GM12878 (cell line): Measurements from ENCODE around the gene MALRD1. TPM values are rescaled to one million over a fixed set of nuclear protein-coding genes. Genes with fewer than 3 reads are reported as not detected.

ENCODE experiments used
- ATAC-seq: fragments of 200-7000 bp; cut with Tn5 transposase; 3 replicates; pipeline ENCODE4 v1.9.1; 2020; ENCODE audit warnings: mild to moderate bottlenecking, moderate library complexity
- BruUV-seq: library from RNA; stranded (reverse); fragments of 400-500 nt; replicated peaks from 2 replicates; lab custom pipeline; 2021; lab: Mats Ljungman, UMichigan
- CTCF ChIA-PET: fragments of 300-600 bp; sonication (Branson Sonifier 250); formaldehyde crosslinking; extraction: SDS; loops from one replicate; lab custom pipeline; 2021; ENCODE audit warnings: inconsistent platforms; lab: Yijun Ruan, JAX
- POLR2A ChIA-PET: fragments of 350-600 bp; formaldehyde crosslinking; extraction: SDS; loops from one replicate; lab custom pipeline; 2021; ENCODE audit warnings: inconsistent platforms; lab: Charles Lee
- RAD21 ChIA-PET: fragments of 300-600 bp; sonication (Branson Sonifier 250); formaldehyde crosslinking; loops from one replicate; lab custom pipeline; 2023; ENCODE audit warnings: antibody characterized with exemption; ENCODE audit not compliant: unreplicated experiment; lab: Charles Lee
- SMC1A ChIA-PET: fragments of 300-600 bp; sonication (Branson Sonifier 250); formaldehyde crosslinking; loops from one replicate; lab custom pipeline; 2023; ENCODE audit not compliant: unreplicated experiment, uncharacterized antibody; lab: Charles Lee
- DNase-seq: peaks from one replicate; pipeline ENCODE4 v3.0.0-alpha.2; 2011; ENCODE audit warnings: low read depth, low spot score
- FAIRE-seq: peaks from 3 replicates; lab custom pipeline; 2011; peaks lifted over from hg19 to GRCh38; lab: Jason Lieb, UNC
- H2AFZ ChIP-seq: 2 replicates; pipeline ENCODE4 v1.6.0; 2011; ENCODE audit warnings: low read depth, low read length, control low read depth; ENCODE audit not compliant: control insufficient read depth
- H3K27ac ChIP-seq: 2 replicates; pipeline ENCODE4 v1.5.1; 2011; ENCODE audit warnings: control low read depth; ENCODE audit not compliant: control insufficient read depth, insufficient read depth
- H3K27me3 ChIP-seq, 2 experiments: replicated peaks in 1 of 2; 2 replicates each; pipeline versions ENCODE4 v1.6.0 to v1.6.1; 2011; ENCODE audit warnings: low read length in 1 of 2; ENCODE audit not compliant: control insufficient read depth in 2 of 2, insufficient read depth in 2 of 2
- H3K36me3 ChIP-seq, 2 experiments: 2 replicates each; pipeline ENCODE4 v1.5.1; 2011; ENCODE audit warnings: low read length in 1 of 2; ENCODE audit not compliant: control insufficient read depth in 2 of 2, insufficient read depth in 2 of 2
- H3K4me1 ChIP-seq: 2 replicates; pipeline ENCODE4 v1.6.1; 2011; ENCODE audit warnings: mild to moderate bottlenecking, low read length, moderate library complexity, mixed read lengths; ENCODE audit not compliant: control insufficient read depth, insufficient read depth
- H3K4me2 ChIP-seq: 2 replicates; pipeline ENCODE4 v1.6.0; 2011; ENCODE audit warnings: control low read depth; ENCODE audit not compliant: control insufficient read depth, insufficient read depth
- H3K4me3 ChIP-seq: fragments of 200-600 bp; sonication (generic); 2 replicates; pipeline ENCODE4 v1.5.1; 2016
- H3K79me2 ChIP-seq: 2 replicates; pipeline ENCODE4 v1.6.0; 2011; ENCODE audit warnings: low read length; ENCODE audit not compliant: control insufficient read depth, insufficient read depth
- H3K9ac ChIP-seq: 2 replicates; pipeline ENCODE4 v1.8.0; 2011; ENCODE audit warnings: low read length, control low read depth, mixed read lengths; ENCODE audit not compliant: control insufficient read depth, insufficient read depth
- H3K9me3 ChIP-seq: replicated peaks from 3 replicates; pipeline ENCODE4 v1.5.1; 2011; ENCODE audit warnings: mild to moderate bottlenecking, low read length; ENCODE audit not compliant: control insufficient read depth, insufficient read depth
- H4K20me1 ChIP-seq: 2 replicates; pipeline ENCODE4 v1.6.0; 2011; ENCODE audit not compliant: control insufficient read depth, insufficient read depth
- CEBPB ChIP-seq, 2 experiments: fragments of 150-350 bp in 1 of 2; IDR thresholded peaks; 2 replicates each; pipeline ENCODE4 v1.6.1; 2012 to 2014; ENCODE audit warnings: low read depth in 2 of 2, low read length in 2 of 2, borderline replicate concordance in 1 of 2, inconsistent platforms in 1 of 2
- KLF5 ChIP-seq: fragments of 450-650 bp; IDR thresholded peaks from 2 replicates; pipeline ENCODE4 v1.6.1; 2014; ENCODE audit warnings: mild to moderate bottlenecking; ENCODE audit not compliant: partially characterized antibody
- NBN ChIP-seq: fragments of 450-650 bp; IDR thresholded peaks from 2 replicates; pipeline ENCODE4 v1.6.1; 2016
- NR2C1 ChIP-seq: fragments of 450-650 bp; IDR thresholded peaks from 2 replicates; pipeline ENCODE4 v1.6.1; 2017; ENCODE audit warnings: antibody characterized with exemption, mild to moderate bottlenecking, moderate library complexity
- PAX8 ChIP-seq: fragments of 450-650 bp; IDR thresholded peaks from 2 replicates; pipeline ENCODE4 v1.6.1; 2017; ENCODE audit warnings: mild to moderate bottlenecking, moderate library complexity
- POLR2AphosphoS5 ChIP-seq: IDR thresholded peaks from 2 replicates; pipeline ENCODE4 v1.6.1; 2011; ENCODE audit warnings: mild to moderate bottlenecking, low read length, inconsistent platforms
- RAD21 ChIP-seq: IDR thresholded peaks from 2 replicates; pipeline ENCODE4 v1.6.1; 2011; ENCODE audit warnings: mild to moderate bottlenecking, low read depth, low read length, moderate library complexity; ENCODE audit not compliant: insufficient read depth
- STAT3 ChIP-seq: IDR thresholded peaks from 2 replicates; pipeline ENCODE4 v1.6.1; 2011; ENCODE audit warnings: low read depth, low read length, improper control_type of control experiment
- SUPT20H ChIP-seq: IDR thresholded peaks from 2 replicates; pipeline ENCODE4 v1.6.1; 2011; ENCODE audit warnings: low read depth, mild to moderate bottlenecking, low read length, moderate library complexity, borderline replicate concordance; ENCODE audit not compliant: control insufficient read depth
- ZNF384 ChIP-seq: IDR thresholded peaks from 2 replicates; pipeline ENCODE4 v1.6.1; 2012; ENCODE audit warnings: low read depth, mild to moderate bottlenecking, low read length, improper control_type of control experiment, borderline replicate concordance
- WGBS: methylation state at CpG from one replicate; pipeline ENCODE4 v1.1.6; 2016; ENCODE audit warnings: low lambda C conversion rate; ENCODE audit not compliant: insufficient replicate concordance, insufficient coverage; ENCODE audit errors: missing lambda C conversion rate; 5-methylcytosine and 5-hydroxymethylcytosine counted together
- in situ Hi-C: fragments of 300-500 bp; cut with MboI; formaldehyde crosslinking; loops from 9 replicates; pipeline ENCODE4 v1.14.3; 2018; ENCODE audit warnings: mixed read lengths
- intact Hi-C: fragments of 100-400 bp; cut with micrococcal nuclease; formaldehyde crosslinking; loops from one replicate; pipeline ENCODE4 v1.14.2; 2022; ENCODE audit not compliant: unreplicated experiment
- polyA plus RNA-seq, 11 experiments: library from polyadenylated mRNA; depleted of rRNA in 4 of 11; unstranded in 6 of 11; stranded (reverse) in 5 of 11; fragments of >200 nt; fragmentation: Nextera tagmentation in 4 of 11; fragmentation: Illumina TruSeq in 1 of 11; extraction: Ambion mirVana in 4 of 11; extraction: Trizol in 1 of 11; gene quantifications; 1 replicate in 1 of 11; 2 replicates in 10 of 11; pipeline versions ENCODE4 v1.2.1 to v1.2.3, GENCODE V29; 2011 to 2016; ENCODE audit warnings: inconsistent platforms in 2 of 11, missing spikeins in 2 of 11, low read depth in 1 of 11
- total RNA-seq, 4 experiments: library from RNA; depleted of rRNA in 3 of 4; stranded (reverse); fragments of >200 nt in 3 of 4; fragmentation: Illumina TruSeq in 1 of 4; extraction: Trizol in 1 of 4; gene quantifications; 2 replicates each; pipeline versions ENCODE4 v1.2.1 to v1.2.3, GENCODE V29; 2013 to 2021
- TF ChIP-seq, protein P1 (sequence below): fragments of 450-650 bp; IDR thresholded peaks from 2 replicates; pipeline ENCODE4 v1.6.1; 2017; ENCODE audit warnings: mild to moderate bottlenecking, moderate library complexity
- TF ChIP-seq, protein P2 (sequence below): fragments of 150-350 bp; IDR thresholded peaks from 2 replicates; pipeline ENCODE4 v1.6.1; 2016; ENCODE audit warnings: low read depth, low read length

MALRD1 gene
- total and polyA plus RNA-seq, 10 of the 15 experiments (the other 5 are each of a cell fraction or from before 2014, with no cell fraction given), result 0.12 to 6.6 (median 0.26) TPM; not detected in 2

GRCh38 chr10:19158358-19158757, 109.8 kb downstream of the MALRD1 start:
- WGBS, result 0% methylated on average over 2 of the region's 2 CpGs
- SMC1A ChIA-PET, result interaction anchor here (0.8 to 2.6 kb wide), 7 partner anchors 9 to 100 kb away, joined by 3 to 12 read pairs (median 4); no protein-coding TSS in a partner anchor
- RAD21 ChIA-PET, result interaction anchor here (0.5 to 1.5 kb wide), 6 partner anchors 10 to 47 kb away, joined by 3 to 6 read pairs (median 3); no protein-coding TSS in a partner anchor
- no peaks in the 10 kb centered on the region for H3K79me2 ChIP-seq
- TF ChIP-seq, protein P1, sequence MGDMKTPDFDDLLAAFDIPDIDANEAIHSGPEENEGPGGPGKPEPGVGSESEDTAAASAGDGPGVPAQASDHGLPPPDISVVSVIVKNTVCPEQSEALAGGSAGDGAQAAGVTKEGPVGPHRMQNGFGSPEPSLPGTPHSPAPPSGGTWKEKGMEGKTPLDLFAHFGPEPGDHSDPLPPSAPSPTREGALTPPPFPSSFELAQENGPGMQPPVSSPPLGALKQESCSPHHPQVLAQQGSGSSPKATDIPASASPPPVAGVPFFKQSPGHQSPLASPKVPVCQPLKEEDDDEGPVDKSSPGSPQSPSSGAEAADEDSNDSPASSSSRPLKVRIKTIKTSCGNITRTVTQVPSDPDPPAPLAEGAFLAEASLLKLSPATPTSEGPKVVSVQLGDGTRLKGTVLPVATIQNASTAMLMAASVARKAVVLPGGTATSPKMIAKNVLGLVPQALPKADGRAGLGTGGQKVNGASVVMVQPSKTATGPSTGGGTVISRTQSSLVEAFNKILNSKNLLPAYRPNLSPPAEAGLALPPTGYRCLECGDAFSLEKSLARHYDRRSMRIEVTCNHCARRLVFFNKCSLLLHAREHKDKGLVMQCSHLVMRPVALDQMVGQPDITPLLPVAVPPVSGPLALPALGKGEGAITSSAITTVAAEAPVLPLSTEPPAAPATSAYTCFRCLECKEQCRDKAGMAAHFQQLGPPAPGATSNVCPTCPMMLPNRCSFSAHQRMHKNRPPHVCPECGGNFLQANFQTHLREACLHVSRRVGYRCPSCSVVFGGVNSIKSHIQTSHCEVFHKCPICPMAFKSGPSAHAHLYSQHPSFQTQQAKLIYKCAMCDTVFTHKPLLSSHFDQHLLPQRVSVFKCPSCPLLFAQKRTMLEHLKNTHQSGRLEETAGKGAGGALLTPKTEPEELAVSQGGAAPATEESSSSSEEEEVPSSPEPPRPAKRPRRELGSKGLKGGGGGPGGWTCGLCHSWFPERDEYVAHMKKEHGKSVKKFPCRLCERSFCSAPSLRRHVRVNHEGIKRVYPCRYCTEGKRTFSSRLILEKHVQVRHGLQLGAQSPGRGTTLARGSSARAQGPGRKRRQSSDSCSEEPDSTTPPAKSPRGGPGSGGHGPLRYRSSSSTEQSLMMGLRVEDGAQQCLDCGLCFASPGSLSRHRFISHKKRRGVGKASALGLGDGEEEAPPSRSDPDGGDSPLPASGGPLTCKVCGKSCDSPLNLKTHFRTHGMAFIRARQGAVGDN, result no peak
- TF ChIP-seq SUPT20H (no peak), STAT3 (no peak), NR2C1 (no peak), POLR2AphosphoS5 (no peak), RAD21 (no peak), PAX8 (no peak), CEBPB (IDR thresholded peaks at IDR 0.05; ENCODE audit: borderline replicate concordance in 1 of 2, low read depth in 2 of 2, low read length in 2 of 2) (no peak), ZNF384 (no peak), KLF5 (no peak), NBN (no peak)
- TF ChIP-seq, protein P2, sequence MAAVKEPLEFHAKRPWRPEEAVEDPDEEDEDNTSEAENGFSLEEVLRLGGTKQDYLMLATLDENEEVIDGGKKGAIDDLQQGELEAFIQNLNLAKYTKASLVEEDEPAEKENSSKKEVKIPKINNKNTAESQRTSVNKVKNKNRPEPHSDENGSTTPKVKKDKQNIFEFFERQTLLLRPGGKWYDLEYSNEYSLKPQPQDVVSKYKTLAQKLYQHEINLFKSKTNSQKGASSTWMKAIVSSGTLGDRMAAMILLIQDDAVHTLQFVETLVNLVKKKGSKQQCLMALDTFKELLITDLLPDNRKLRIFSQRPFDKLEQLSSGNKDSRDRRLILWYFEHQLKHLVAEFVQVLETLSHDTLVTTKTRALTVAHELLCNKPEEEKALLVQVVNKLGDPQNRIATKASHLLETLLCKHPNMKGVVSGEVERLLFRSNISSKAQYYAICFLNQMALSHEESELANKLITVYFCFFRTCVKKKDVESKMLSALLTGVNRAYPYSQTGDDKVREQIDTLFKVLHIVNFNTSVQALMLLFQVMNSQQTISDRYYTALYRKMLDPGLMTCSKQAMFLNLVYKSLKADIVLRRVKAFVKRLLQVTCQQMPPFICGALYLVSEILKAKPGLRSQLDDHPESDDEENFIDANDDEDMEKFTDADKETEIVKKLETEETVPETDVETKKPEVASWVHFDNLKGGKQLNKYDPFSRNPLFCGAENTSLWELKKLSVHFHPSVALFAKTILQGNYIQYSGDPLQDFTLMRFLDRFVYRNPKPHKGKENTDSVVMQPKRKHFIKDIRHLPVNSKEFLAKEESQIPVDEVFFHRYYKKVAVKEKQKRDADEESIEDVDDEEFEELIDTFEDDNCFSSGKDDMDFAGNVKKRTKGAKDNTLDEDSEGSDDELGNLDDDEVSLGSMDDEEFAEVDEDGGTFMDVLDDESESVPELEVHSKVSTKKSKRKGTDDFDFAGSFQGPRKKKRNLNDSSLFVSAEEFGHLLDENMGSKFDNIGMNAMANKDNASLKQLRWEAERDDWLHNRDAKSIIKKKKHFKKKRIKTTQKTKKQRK, result no peak
- no peaks in the 10 kb centered on the region for H3K4me1 ChIP-seq
- no peak overlapping the region for H3K27ac ChIP-seq
- FAIRE-seq (no peak), ATAC-seq (no peak), DNase-seq (no peak)
- H3K36me3 ChIP-seq, result no peaks in the 10 kb centered on the region
- no peak overlapping the region for H3K4me3 ChIP-seq
- no TSS peak for BruUV-seq
- CTCF ChIA-PET, result interaction anchor here (1.0 to 1.5 kb wide), 5 partner anchors 9 to 29 kb away, joined by 3 to 4 read pairs (median 3); no protein-coding TSS in a partner anchor
- no peaks in the 10 kb centered on the region for H3K27me3 ChIP-seq
- no peaks in the 10 kb centered on the region for H4K20me1 ChIP-seq
- H3K9me3 ChIP-seq, result no peaks in the 10 kb centered on the region
- intact Hi-C loops (no loop called here), in situ Hi-C loops (no loop called here)
- H3K9ac ChIP-seq, result no peak overlapping the region
- no peak overlapping the region for H3K4me2 ChIP-seq
- POLR2A ChIA-PET, result interaction anchor here (0.6 to 1.3 kb wide), 2 partner anchors 10 to 27 kb away, joined by 3 to 4 read pairs; no protein-coding TSS in a partner anchor
- no peak overlapping the region for H2AFZ ChIP-seq
